ENCODE measurements around the gene GNAO1. TPM values are rescaled to one million over a fixed set of nuclear protein-coding genes. Genes with fewer than 3 reads are reported as not detected.

The GNAO1 gene
- total RNA-seq, 1 donor = under 0.01 TPM

DNA sequence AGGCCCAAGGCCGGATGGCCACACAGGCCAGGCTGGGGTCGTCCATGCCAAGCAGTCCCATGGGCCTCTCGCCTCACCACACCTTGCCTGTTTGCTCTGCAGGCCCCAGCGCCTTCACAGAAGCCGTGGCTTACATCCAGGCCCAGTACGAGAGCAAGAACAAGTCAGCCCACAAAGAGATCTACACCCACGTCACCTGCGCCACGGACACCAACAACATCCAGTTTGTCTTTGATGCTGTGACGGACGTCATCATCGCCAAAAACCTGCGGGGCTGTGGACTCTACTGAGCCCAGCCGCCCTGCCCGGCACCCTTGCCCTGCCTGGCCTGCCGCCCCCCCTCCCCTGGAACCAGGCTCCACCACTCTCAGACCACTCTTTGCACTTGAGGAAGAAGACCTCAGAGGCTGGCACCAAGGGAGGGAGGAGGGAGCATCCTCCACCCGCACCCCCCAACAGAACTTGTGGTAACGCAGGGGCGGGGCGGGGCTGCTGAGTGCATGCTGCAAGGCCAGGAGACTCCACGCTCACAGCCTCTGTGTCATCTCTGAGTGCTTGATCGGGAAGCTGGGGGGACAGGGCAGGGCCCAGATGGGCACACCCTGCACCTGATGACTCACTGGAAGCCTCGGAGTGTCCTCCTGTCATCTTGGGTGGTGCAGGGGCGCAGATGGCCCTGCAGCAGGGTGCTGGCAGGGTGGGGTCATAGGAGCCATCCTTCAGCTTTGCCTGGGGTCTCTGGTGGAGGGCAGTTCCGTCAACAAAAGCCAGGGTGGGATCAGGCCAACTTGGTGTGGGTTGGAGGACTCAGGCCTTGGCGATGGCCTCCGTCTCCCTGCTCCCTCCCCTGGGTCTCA is 152.6 kb downstream of the GNAO1 start:
- no peak for DNase-seq (ENCODE audit: low read depth in 2 of 3, low spot score in 2 of 3)

DNA sequence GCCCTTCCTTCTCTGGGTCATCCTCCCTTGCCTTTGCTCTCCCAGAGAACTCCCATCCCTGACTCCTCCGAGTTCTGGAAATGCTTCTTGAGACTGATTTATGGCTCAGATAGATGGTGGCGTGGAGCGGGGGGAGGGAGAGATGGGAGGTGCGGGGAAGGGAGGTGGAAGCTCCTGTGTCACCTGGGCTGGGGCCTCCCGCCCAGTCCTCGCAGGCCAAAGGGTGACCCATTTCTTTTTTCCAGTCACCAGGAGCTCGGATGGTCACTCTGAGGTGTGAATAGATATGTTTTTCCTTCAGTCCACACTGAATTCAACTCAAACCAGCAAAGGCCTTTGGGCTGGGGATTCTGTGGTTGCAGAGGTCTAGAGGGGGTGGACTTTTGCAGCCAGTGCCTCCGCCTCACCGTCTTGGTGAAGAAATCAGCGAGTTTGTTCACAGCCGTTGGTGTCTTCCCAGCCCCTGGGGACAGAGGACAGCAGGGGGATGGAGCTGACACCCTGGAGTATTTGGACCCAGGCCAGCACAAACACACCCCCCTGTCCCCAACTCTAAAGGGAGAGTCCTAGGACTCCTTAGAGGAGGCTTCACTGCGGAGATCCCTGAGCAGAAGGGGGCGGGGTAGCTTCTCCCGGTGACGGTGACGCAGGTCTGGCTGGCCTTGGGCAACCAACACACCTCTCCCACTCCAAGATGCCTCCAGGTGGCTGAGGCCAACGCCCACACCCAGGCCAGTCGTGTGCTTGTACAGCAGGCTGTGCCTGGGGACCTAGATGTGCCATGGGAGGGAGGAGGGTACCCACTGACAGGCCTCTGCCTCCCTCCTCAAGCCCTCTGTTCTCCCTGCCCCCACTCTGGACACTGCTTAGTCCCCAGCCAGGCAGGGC is 153.5 kb downstream of the GNAO1 start:
- DNase-seq (ENCODE audit: low read depth in 2 of 3, low spot score in 2 of 3) = no peak

DNA sequence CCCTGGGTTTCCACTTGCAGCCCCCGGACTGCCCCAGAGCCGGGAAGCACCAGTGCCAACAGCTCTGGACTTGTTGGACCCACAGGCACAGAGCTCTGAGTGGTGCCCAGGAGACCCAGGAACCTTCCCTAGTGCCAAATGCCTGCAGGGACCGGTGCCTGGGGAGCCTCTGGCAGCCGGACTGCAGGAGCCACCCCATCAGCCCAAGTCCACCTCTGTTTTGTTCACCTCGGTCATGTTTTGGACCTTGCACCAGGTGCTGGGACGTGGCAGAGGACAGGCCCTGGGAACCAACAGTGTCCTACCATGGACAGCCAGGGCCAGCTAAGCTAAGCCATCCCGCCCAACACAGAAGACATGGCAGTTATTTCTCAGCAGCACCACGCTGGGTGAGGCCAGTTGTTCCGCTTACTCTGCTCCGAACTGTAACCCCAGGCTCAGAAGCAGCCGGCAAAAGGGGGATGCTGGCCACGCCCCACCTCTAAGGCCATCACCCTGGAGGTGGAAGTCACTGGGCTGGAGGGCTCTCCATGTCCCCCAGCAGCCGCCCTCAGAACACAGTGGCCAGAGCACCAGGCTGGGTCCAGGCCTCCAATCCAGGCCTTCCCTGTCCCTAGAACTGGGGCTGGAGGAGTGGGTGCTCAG is 154.2 kb downstream of the GNAO1 start:
- DNase-seq (ENCODE audit: low read depth in 2 of 3, low spot score in 2 of 3) = no peak

DNA sequence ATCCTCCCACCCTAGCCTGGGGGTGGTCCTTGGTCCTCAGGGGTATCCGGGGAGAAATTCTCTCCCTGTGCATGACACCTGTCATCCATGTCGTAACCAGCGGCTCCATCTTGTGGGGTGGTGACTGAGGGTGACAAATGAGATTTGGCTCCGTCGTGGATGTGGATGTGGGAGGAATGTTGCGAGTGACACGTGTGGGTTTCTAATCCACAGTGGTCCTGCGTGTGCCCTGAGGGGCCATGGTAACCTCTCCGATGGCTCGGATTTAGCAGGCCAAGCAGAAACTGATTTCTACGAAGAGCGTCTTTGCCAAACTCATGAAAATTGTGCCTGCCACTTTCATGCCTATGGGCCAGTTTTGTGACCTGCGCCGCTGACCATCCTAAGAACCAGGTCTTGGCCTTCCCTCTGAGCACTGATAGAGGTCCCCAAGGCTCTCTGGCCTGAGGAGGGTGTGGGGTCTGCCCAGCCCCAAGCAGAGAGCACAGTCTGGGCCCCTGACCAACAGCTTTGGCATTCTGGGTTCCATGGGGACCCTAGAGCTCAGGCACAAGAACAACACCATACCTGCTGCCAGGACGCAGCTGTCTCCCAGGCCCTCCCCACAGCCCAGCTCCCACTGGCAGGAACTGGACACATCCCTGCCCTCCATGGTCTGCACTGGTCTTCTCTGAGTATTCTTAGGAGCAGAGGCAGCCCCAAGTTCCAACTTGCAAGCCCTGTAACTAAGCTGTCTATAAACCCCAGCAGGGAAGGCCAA is 155.0 kb downstream of the GNAO1 start:
- no peak for DNase-seq (ENCODE audit: low read depth in 2 of 3, low spot score in 2 of 3)

DNA sequence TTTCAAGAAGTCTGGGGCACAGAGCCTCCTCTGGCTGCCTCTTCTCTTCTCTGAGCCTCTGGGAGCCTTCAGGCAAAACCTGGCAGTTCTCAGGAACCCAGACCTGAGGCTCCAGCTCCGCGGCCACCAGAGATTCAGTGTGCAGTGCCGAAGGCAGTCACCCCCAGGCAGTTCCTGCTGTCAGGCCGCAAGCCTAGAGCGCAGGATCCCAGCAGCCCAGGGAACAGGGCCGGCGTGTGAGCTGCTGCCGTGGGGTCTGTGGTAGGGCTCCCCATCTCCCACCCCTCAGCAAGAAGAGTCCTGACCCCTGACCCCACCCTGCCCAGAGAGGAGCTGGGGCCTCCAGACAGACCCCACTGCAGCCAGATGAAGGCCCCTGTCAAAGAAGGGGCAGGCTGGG is 155.9 kb downstream of the GNAO1 start:
- DNase-seq (ENCODE audit: low read depth in 2 of 3, low spot score in 2 of 3) = no peak

GRCh38 chr16:56347670-56348069 is 156.4 kb downstream of the GNAO1 start:
- DNase-seq (ENCODE audit: low read depth in 2 of 3, low spot score in 2 of 3) = no peak

- no peak for DNase-seq (ENCODE audit: low read depth in 2 of 3, low spot score in 2 of 3)
Measured at GRCh38 chr16:56348168-56349085, 157.1 kb downstream of the GNAO1 start.

- DNase-seq (ENCODE audit: low read depth in 2 of 3, low spot score in 2 of 3) = no peak
Measured at GRCh38 chr16:56349086-56349415, 157.8 kb downstream of the GNAO1 start.

DNA sequence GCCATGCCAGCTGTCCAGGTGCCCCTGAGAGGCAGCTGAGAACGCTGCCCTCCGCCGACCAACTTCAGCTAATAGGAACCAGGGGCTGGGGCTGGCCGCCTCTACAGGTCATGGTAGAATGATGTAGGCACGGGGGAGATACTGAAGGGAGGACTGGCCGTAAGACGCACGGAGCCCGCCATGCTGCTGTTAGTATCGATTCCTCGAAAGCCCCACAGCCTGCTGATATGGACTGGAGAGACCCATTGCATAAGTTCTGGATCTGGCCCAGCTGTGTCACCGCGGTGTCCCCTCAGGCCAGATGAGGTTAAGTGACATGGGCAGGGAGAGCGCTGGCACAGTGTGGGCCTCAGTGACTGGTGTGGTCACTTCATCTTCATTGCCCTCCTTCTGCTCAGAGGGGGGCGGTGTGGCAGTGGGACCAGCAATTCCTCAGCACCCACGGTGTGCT is 158.4 kb downstream of the GNAO1 start:
- no peak for DNase-seq (ENCODE audit: low read depth in 2 of 3, low spot score in 2 of 3)

- no peak for DNase-seq (ENCODE audit: low read depth in 2 of 3, low spot score in 2 of 3)
Measured at GRCh38 chr16:56350491-56351405, 159.5 kb downstream of the GNAO1 start.

DNA sequence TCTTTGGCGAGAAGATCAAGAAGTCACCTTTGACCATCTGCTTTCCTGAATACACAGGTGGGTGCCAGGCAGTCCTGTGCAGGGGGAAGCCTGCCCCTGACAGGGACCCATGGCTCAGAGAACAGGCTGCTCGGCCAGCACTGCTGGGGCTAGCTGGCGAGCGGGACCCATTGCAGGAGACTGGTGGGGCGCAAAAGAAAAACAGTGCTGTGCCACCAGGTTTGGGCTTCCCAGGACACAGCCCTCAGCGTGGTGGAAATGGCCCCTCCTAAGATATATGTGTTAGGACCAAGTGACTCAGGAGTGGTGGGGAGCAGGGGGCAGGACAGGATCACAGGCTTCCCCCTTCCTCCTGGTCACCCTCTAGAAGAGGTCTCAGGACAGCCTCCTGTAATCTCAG is 160.2 kb downstream of the GNAO1 start:
- no peak for DNase-seq (ENCODE audit: low read depth in 2 of 3, low spot score in 2 of 3)

GRCh38 chr16:56352351-56353053 is 161.2 kb downstream of the GNAO1 start:
- DNase-seq (ENCODE audit: low read depth in 2 of 3, low spot score in 2 of 3) = no peak

GRCh38 chr16:56353054-56353921 is 162.0 kb downstream of the GNAO1 start:
- no peak for DNase-seq (ENCODE audit: low read depth in 2 of 3, low spot score in 2 of 3)

- no peak for DNase-seq (ENCODE audit: low read depth in 2 of 3, low spot score in 2 of 3)
Measured at GRCh38 chr16:56354016-56354415, 162.7 kb downstream of the GNAO1 start.

- no peak for DNase-seq (ENCODE audit: low read depth in 2 of 3, low spot score in 2 of 3)
Measured at GRCh38 chr16:56354746-56355145, 163.5 kb downstream of the GNAO1 start.

DNA sequence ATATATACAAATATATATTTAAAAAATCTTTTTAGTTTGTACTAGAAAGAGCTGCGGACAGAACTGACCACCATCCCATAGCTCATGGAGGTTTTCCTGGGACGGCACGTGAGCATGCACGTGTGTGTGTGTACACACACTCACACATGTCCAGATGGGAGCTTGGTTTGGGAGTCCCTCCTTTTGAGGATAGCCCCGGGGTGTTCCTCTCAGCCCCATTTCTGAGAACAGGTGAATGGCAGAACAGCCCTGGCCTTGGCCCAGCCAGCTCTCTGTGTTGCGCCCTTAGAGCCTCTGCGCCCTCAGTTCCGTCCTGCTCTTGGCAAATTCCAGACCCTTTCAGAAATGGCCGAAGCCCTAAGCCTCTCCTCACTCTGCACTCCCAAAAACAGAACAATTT is 163.9 kb downstream of the GNAO1 start:
- no peak for DNase-seq (ENCODE audit: low read depth in 2 of 3, low spot score in 2 of 3)

DNA sequence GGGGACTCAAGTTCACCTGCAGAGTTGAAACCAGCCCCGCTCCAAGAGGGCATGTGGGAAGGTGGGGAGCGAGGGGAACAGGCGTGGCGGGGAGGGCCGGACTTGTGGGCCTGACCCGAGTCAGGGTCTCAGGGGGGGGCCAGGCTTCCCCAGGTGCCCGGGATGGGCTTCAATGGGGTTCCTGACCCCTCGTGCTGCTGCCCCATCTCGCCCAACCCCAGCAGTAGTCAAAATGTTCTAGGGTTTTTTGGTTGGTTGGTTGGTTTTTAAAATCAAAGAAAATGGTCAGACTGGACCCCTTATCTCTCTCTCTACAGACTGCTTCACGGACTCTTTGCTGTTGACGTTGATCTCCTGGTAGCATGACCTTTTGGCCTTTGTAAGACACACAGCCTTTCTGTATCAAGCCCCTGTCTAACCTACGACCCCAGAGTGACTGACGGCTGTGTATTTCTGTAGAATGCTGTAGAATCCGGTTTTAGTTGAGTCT is 164.5 kb downstream of the GNAO1 start:
- no peak for DNase-seq (ENCODE audit: low read depth in 2 of 3, low spot score in 2 of 3)

All from hematopoietic multipotent progenitor cell (in vitro differentiated cells).